Stimulated activated CD8-positive, alpha-beta memory T cell treated with anti-CD3 and anti-CD28 coated beads, Interleukin-7, amount 100 ng/mL, for 4 hours (primary cell): ENCODE data around the gene OR5D16.
"Not testable (repeated sequence)": the region's sequence is repeated elsewhere in the genome, so short reads cannot be mapped to it uniquely, and the experiment has no call there.

ENCODE experiments used
- DNase-seq, 2 donors: peaks; one replicate each; pipeline ENCODE4 v3.0.0-alpha.2; 2020; ENCODE audit warnings: low read depth in 2 of 2

OR5D16 gene

GRCh38 chr11:55838452-55838851, at the start of gene OR5D16:
TSS of gene OR5D16 (plus strand) at chr11:55838752. CDS start at chr11:55838752, 0 bp downstream.
- no peak for DNase-seq

GRCh38 chr11:55791606-55792005, 46.9 kb upstream of the OR5D16 start:
- no peak for DNase-seq

DNA sequence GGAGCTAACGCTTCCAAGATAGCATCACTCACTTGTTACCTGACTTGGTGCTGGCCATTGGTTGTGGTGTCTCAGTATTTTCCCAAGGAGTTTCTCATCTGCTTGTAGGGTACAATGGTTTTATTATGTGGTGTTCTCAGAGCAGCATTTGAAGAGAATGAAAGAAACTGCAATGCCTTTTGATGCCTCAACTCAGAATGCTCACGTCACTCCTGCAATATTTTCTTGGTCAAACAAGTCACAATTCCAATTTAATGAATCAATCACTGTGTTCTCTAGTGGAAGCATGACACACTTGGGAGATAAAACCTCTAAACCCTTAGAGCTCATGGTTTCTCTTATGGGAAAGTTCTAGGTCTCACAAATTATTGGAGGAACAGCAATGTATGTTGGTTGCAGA, 45.2 kb upstream of the OR5D16 start:
- DNase-seq = no peak

GRCh38 chr11:55795256-55795655, 43.3 kb upstream of the OR5D16 start, which contains the start of gene OR5D14:
TSS of gene OR5D14 (plus strand) at chr11:55795556. CDS start at chr11:55795556, 0 bp downstream.
- no peak for DNase-seq

DNA sequence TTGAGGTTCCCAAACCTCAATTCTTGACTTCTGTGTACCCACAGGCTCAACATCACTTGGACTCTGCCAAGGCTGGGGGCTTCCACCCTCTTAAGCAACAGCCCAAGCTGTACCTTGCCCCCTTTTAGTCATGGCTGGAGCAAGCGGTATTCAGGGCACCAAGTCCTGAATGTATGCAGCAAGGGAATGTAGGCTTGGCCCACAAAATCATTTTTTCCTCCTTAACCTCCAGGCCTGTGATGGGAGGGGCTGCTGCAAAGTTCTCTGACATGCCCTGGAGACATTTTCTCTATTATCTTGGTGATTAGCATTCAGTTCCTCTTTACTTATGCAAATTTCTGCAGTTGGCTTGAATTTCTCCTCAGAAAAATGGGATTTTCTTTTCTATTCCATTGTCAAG, 32.3 kb upstream of the OR5D16 start:
- no peak for DNase-seq

DNA sequence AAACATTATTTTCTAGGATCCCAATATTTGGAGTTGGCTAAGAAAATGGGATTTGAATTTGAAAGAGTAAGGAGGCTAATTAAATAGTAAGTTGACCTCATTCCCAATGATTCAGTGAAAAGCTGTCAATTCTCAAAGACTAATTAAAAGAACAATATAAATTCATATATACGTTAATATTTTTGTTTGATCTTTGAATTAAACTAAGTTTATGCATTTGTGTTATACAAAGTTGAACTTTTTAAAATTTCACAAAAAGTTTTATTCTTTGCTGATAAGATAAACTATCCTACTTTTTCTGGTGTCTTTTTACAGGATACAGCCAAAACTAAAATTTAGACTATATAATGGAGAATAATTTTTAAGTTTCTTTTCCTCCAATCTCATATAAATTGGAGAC, 27.5 kb upstream of the OR5D16 start, which contains the start of gene OR5L1:
OR5L1 (plus strand) TSS at position 301 of the 400 bp plus-strand sequence. CDS start 100 bp downstream, outside the sequence.
- no peak for DNase-seq

- no peak for DNase-seq
Measured at GRCh38 chr11:55819330-55819729, 19.2 kb upstream of the OR5D16 start, which contains the start of gene OR5D18. TSS of gene OR5D18 (plus strand) at chr11:55819630. CDS start at chr11:55819630, 0 bp downstream.

GRCh38 chr11:55826919-55827318, 11.6 kb upstream of the OR5D16 start, which contains the start of gene OR5L2:
TSS of gene OR5L2 (plus strand) at chr11:55827219. CDS start at chr11:55827219, 0 bp downstream.
- DNase-seq = no peak

GRCh38 chr11:55847453-55847852, 8.9 kb downstream of the OR5D16 start:
- no peak for DNase-seq

GRCh38 chr11:55849037-55849436, 10.5 kb downstream of the OR5D16 start:
- DNase-seq = no peak

- no peak for DNase-seq
Measured at GRCh38 chr11:55852141-55852540, 13.6 kb downstream of the OR5D16 start.

- no peak for DNase-seq
Measured at GRCh38 chr11:55854704-55855103, 16.2 kb downstream of the OR5D16 start.

DNA sequence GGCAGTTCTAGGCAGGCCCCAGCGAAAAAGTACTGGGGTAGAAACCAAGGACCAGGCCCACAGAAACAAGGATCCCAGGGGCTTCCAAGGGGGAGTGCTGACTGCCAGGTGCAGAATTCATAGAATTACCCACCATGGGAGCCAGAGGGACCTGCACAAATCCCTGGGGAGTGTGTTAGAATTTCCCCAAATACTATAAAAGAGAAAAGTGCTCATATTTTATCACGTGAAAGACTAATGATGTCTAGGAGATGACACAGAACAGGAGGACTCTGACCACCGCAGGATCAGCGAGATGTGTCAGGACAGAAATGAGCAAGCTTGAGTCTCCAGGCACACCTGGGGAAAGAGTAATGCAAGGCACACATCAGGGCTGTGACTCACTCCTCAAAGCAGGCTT, 28.8 kb downstream of the OR5D16 start:
- DNase-seq = not testable (repeated sequence)

GRCh38 chr11:55872731-55873130, 34.2 kb downstream of the OR5D16 start:
- DNase-seq = not testable (repeated sequence)

DNA sequence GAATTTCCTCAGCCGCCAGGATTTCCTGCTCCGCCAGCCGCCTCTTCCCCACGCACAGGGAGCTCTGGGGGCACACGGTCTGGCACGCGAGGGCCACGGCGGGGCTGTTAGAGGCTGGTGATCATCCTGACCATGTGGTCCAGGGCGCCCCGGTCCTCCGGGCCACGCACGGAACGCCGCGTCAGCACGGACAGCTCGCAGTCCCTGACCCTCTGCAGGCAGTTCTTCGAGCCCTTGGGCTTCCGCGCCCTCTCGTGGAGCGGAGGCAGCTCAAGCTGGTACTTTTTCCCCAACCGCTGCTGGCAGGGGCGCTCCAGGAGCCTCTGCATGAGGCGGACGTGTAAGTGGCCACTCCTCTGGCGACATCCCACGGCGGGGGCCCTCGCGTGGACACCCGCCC, 34.6 kb downstream of the OR5D16 start:
- not testable (repeated sequence) for DNase-seq

DNA sequence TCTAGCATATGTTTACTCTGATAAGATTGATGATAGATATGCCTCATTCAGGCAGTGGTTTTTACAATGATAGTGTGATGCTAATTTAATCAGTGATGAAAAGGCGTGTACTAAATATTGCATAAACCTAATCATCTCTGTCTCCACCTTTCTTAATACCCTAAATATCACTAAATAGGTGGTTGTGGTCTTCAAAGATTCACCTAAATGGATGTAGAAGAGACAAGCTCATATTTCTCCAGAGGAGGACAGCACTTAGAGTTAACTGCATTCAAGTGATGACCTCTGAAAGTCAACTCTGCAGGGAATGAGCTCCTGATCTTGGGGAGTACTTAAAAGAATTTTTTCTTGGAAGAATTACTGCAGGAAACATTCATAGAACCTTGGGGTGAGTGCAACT, 44.4 kb downstream of the OR5D16 start, which contains the start of gene TRIM51:
TRIM51 (plus strand) TSS at position 301 of the 400 bp plus-strand sequence. CDS start 2,132 bp downstream, outside the sequence.
- not testable (repeated sequence) for DNase-seq

GRCh38 chr11:55884995-55885394, 46.4 kb downstream of the OR5D16 start:
- DNase-seq = not testable (repeated sequence)

GRCh38 chr11:55885481-55885880, 46.9 kb downstream of the OR5D16 start:
- not testable (repeated sequence) for DNase-seq
